ENCODE measurements around the gene MYO1C.

DNA sequence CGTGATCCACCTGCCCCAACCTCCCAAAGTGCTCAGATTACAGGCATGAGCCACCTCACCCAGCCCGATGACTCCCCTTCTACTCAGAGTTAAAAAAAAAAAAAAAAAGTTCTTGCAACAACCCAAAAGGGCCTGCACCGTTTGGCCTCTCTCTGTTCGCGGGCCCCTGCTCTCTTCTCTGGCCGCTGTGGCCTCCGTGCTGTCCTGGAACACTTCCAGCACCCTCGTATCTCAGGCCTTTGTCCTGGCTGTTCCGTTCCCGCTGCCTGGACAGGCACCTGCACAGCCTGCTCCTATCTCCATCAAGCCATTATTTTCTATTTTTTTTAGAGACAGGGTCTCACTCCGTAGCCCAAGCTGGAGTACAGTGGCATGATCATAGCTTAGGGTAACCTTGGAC is 10.8 kb downstream of the MYO1C start:
- no peak for TF ChIP-seq EZH2phosphoT487 (IDR thresholded peaks at IDR 0.05; ENCODE audit: insufficient read depth, low read depth)
- TF ChIP-seq EZH2 (IDR thresholded peaks at IDR 0.05; ENCODE audit: insufficient read depth, poor library complexity, severe bottlenecking): no peak
